HG02852 (cell line): Measurements from ENCODE around the gene P2RY14.

Experiments
- ATAC-seq: cut with Tn5 transposase; IDR thresholded peaks from one replicate; pipeline ENCODE4 v1.9.1; 2021; ENCODE audit warnings: mild to moderate bottlenecking, moderate library complexity; ENCODE audit not compliant: unreplicated experiment

The P2RY14 gene

DNA sequence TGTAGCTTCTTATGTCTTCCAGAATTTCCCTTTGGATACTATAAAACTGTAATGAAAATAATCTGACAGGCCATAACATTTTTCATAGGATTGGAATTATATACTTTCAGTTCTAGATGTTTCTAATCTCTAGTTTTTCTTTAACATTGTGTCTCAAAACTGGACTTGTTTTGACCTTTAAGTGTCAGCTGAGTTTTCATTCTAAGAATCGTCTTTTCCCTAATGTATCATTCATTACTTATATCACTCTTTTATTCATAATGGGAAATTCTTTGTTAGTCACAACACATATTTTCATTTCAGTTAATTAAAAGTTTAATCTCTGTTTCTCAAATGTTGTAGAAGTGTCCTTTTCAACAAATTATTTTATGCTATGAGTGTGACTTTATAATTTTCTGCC, 87.2 kb downstream of the P2RY14 start:
- ATAC-seq: no peak

DNA sequence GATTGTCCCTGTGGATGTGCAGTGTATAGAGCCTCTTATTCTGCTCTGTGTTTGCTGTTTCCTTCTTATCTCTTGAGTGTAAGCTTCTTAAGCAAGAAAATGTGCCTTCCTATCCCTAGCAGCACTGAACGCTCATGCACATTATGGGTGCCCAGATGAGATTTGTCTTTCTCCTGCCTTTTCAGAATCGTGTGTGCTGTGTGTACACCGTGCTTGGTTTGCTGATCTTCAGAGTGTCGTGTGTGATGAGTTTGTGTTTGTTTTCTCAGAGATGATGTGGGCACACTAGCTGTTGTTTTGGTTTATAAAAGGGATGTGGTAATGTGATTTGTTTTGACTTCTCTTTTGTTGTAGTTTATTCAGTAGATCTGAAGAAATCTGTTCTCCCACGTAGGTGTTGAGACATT, 95.1 kb downstream of the P2RY14 start:
- no peak for ATAC-seq

DNA sequence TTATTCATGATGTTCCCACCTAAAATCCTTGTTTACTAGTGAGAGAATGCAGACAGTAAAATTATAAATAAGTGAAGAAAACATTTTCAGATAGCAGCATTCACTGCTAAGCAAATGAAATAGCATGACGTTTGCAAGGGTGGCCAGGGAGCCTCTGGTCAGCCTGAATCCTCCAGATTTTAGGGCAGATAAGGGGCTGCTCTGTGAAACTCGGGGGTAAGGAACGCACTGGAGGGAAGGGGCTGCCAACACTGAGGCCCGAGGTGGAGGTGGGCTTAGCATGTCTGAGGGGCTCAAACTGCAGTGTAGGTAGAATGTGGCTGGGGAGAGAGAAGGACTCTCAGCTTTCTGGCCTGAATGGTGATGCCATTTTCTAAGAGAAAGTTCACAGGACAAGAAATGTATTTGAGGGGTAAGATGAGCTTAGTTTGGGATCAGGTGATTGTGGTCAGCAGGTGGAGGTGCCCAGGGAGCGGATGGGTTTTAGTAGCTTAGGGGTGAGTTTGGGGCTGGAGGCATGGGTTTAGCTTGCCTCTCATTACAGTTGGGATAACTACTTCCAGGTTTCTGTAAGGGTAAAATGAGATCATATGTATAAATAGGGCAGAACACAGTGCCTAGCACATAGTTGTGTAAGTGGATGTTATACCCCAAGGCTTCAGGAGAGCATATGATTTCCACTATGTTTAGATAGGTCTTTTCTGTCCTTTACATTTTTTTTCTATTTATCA, 95.8 kb downstream of the P2RY14 start:
- no peak for ATAC-seq

DNA sequence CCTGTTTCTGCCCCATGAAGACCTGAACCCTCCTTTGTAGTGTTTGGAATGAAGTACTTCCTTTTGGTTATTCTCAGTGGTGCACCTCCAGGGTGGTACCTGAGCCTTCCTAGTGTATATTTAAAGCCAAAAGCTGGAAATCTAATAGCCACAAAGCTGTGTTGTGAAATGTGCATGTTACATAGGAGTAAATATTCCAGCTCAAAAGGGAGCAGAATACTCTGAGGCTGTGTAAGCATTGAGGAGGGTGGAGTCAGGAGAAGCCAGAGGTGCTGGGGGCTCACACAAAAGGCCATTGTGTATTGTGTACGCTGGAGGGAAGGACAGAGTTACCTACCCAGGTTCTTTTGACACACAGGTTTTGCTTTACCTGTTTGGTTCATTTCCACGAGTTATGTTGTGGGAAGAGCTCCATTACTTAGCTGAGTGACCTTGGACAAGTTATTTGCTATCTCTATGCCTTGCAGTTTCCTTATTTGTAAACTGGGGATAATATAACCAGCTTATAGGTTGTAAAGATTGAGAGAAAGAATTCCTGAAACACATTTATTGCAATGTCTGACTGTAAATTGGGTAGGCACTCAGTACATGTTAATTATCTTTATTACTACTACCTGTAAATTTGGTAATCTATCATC, 100.0 kb downstream of the P2RY14 start:
- ATAC-seq: no peak

DNA sequence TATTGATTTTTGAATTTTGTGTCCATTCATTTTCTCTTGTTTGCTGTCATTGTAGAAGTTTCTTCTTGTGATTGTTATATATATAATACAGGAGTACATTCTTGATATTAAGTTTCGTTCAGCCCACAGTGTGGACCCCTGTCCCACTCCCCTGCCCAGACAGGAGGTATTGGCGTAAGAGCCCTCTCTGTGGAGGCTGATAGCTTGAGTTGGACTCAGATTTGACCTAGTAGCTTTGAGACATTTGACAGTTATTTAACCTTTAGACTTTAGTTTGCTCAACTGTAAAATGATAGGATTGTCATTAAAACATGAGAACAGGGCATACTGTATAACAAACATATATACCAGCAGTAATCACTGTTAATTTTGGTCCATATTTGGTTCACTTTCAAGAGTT, 102.4 kb downstream of the P2RY14 start:
- ATAC-seq: no peak

DNA sequence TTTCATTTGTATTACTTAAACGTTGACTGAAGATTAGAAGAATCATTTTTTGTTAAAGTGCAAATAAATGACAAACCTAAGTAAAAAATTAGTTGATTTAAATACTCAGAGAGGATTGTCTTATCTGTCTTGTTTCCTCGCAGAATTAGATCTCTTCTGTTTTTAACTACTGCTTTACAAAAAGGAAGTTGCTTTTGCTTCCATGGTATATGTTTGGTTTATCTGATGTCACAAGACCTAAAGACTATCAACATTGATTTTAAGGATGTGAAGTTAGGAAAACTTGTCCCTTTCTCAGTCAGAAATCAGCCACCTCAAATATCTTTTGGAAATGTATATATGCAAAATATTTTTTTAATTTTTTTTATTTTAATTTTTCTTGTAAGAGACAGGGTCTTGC, 104.0 kb downstream of the P2RY14 start:
- no peak for ATAC-seq

DNA sequence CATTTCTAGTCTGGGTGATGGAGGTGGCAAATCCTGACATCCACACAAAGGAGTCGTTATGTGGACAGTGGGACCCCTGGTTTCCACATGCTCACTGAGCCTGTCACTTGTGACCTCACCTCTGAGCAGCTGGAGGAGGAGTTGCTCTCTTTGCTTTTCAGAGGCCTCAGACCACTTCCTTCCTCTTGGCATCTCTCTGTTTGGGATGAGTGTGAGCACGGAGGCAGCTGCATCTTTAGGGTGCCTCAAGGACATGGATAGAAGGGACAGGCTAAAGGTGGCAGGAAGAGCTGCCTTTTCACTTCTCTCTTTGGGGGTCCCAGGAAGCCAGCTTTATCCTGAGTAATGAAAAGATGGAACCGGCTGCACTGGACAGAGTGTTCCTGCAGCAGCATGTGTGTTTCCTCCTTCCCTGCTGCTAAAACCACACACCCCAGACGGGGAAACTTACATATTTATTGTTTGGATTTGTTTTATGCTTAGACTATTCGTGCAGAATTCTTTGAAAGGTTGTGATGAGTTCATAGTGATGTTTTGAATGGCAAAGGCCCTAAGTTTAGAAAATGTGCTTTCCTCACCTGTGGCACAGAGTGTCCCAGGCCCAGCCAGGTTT, 107.1 kb downstream of the P2RY14 start:
- peak; percentile 58 for ATAC-seq

DNA sequence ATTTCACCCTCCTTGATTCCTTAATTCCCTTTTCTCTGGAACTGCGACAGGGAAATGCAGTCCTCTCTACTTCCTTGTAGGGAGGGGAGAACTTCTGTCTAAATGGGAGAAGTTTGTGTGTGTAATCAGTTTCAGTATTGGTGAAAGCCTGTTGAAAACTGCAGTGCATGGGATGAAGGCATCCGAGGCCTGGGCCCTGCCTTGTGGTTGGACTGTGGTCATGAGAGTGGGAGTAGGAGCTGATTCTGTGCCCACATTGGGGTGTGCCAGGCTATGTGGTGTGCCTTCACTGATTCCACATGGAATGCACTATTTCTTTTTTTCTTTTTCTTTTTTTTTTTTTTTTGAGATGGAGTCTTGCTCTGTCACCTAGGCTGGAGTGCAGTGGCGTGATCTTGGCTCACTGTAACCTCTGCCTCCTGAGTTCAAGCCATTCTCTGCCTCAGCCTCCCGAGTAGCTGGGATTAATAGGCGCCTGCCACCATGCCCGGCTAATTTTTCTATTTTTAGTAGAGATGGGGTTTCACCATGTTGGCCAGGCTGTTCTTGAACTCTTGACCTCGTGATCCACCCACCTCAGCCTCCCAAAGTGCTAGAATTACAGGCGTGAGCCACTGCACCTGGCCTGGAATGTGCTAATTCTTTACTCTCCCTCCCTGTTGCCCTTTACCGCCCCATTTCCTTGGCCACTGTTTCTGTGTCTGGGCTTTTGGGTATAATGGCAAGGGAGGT, 108.2 kb downstream of the P2RY14 start:
- ATAC-seq: peak; percentile 49

DNA sequence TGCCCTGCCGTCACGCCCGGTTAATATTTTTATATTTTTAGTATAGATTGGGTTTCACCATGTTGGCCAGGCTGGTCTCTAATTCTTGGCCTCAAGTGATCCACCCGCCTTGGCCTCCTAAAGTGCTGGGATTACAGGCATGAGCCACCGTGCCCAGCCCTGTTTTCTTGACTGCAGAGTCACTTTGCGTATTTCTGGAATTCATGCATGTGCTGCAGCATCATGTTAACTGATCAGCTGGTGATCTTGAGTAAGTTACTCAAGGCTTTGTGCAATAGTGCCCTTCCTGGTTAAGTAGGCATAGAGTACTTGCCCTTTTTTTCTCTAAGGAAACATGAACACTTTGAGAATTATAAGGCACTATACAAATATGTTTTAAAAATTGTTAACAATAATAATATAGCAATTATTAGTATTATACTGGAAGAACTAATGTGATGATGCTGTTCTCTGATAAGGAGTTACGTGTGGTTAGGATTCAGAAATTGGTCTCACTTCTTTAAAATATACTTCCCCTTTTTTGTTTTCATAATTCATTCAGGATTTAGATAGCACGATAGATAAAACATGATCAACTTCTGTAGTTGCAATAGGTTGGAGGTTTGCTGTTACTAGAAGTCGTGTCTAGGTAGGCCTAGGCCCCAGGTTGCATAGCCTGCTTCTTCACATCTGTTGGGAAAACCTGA, 108.9 kb downstream of the P2RY14 start:
- ATAC-seq: peak; percentile 53

DNA sequence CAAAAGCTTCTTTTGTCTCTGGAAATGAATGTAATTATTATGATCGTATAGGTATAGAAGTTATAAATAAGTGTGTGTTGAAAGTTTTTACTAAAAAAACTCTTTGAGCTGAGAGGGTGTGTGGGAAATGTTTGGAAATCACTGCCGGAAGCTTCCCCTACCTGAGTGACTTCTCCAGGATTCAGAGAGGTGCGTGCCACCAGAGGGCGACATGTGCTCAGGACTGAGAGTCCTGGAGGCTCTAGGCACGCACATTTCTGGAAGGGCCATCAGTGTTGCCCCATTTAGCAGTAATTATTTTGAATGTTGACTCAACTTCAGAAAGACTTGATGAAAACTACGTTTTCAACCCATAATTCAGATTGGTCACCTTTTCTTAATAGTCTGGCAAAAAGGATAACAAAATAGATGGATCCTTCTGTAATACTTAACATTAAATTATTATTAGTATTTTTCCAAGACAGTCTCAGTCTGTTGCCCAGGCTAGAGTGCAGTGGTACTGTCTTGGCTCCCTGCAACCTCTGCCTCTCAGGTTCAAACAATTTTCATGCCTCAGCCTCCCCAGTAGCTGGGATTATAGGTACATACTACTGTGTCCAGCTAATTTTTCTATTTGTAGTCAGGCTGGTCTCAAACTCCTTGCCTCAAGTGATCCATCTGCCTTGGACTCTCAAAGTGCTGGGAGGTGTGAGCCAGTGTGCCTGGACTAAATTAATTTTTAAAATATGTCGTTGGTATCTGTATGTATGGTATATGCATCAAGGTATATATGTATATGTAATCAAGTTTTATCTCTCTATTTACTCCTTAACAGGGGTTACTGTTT, 109.9 kb downstream of the P2RY14 start:
- ATAC-seq: peak; percentile 41

DNA sequence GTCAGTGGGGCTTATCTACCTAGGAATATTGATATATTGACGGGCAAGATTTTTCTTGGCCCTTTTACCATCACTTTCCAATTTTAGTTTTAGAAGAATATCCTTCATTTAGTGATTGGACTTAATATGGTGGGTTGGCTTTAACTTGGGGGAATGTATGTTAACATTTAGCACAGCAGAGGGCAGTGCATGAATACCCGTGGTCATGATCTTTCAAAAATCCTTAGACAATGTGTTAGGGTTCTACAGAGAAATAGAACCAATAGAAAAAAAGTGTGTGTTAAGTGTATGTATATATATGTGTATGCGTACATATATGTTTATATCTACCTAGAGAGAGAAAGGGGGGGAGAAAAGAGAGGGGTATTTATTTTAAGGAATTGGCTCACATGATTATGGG, 112.2 kb downstream of the P2RY14 start:
- no peak for ATAC-seq

DNA sequence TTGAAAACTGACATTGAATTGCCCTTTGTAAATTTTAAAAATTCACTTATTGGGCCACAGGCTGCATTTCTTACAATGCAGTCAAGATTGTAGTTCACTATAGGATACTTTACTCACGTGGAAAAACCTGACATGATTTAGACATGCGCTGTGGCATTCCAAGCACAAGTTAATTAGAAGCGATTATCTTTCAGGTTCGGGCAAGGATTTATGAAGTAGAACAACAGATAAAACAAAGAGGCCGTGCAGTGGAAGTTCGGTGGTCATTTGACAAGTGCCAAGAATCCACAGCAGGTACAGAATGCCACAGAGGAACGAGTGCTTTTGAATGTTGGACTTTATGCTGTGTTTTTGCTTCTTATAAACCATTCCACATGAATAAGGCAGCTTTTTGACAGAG, 113.1 kb downstream of the P2RY14 start:
- ATAC-seq: no peak
